Eye (tissue), 1 donor: ENCODE results near the gene DUSP6.

ENCODE experiments used
- DNase-seq: peaks from one replicate; pipeline ENCODE4 v3.0.0-alpha.2; 2015

DUSP6 gene

DNA sequence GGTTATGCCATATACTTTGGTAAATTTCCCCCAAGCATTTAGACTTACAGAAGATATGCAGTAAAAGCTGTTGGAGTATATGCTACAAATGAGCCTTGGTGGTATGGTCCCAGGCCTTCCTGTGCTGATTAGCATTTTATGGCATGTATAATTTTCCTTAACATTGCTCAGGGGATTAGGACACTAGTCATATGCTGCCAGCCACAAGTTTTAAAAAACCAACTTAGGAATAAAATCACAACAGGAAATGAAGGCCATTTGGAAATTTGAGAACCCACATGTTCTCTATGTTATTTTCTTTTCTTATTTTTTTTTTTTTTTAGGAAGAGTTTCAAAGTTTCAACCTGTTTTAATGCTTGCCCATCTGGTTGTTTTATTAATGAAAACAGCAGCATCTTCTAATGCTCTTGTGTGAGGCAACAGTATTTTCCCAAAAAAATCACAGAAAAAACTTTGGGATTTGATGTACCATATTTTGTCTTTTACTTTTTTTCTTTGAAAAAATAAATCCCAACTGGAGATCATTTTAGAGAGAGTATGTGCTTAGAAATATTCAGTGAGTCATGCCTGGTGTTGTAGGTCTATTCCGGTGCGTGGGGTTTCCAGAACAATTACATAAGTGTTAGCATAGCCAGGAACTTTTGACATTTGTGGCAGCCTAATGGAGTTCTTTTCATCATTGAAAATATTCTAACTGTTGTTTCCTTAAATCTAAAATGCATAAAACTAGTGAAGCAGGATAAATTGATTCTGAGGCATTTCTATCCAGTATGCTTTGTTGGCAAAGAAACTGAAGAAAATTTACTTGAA lies 21.7 kb upstream of the DUSP6 start:
- DNase-seq, result no peak

DNA sequence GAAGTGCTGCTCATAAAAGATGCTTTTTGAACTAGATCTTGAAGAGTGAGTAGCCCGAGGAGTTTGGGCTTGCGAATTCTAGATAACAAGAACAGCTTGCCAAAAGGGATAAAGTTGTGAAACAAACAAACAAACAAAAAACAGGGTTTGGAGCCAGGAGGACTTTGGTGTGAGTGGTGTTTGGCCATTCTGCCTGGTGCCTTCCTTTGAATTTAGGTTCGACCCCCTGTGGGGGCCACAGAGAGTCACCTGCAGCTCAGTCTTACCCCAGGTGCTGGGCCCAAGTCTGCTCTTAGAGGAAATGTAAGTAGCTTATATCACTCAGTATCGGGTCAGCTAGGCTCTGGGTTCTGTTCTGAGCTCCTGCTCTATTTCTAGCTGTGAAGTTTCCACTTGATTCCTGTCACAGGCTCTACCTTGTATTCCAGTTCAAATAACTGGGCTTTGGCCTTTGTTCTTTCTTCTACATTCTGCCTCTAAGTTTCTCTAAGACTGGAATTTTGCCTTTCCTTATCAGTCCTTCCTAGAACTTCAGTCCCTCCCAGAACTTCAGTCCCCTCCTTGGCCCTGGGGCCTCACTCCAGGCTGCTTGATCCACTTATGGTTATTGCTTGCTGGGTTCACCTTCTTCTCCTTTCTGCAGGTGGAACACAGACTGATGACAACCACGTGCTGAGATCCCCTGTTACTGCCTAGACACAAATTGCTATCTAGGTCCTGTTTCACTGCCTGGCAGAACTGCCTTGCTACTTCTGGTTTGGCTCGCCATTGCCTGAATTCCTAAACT lies 20.5 kb upstream of the DUSP6 start:
- no peak for DNase-seq

DNA sequence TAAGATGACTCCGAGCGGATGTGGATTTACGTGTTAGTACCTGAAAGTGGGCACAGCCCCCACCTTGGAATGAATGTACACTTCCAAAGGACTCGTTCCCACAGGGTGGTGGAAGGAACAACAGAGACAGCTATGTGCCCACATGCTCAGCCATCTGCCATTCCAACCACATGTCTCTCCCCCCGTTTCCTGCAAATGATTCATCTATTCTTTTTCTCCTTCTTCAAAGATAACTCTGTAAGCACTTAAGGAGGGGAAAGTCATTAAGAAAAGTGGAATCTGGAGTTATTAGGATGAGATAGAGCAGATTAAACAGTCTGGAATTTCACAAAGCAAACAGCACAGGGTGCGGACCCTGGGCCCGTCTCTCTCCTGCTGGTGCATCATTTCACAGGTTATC lies 18.5 kb upstream of the DUSP6 start:
- no peak for DNase-seq

DNA sequence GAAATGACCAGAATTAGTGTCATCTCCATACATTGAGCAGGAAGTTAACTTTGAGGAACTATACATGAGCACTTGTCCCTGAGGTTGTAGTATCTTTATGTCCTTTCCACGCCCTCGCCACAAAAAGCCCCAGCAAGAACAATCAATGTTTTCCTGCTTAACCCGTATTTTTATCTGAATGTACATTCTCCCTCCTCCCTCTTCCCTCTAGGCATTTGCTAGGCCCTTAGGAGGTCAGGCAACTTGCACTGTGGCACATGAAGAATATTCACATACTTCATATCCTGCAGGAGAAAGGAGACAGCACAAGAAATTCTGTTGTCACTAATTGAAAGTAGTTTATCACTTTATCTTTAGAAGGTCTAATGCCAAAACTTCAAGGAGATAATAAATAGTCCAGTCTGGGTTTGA lies 18.1 kb upstream of the DUSP6 start:
- no peak for DNase-seq

DNA sequence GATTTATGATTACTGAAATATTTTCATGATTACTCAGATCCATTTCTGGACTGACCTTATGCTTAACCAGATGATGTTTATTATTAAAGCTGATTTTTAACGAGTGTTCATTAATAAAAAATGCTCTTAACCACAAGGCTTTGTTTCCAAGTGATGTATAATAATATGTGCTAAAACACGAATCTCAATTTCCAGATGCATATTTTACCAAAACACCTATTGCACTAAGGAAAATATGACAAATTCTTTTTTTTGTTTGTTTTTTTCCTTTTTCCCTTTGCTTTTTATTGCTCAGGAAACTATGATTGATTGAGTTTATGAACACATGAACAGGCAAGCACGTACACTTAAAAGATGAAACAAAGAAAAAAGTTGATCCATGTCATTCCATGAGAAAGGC lies 16.9 kb upstream of the DUSP6 start:
- no peak for DNase-seq

DNA sequence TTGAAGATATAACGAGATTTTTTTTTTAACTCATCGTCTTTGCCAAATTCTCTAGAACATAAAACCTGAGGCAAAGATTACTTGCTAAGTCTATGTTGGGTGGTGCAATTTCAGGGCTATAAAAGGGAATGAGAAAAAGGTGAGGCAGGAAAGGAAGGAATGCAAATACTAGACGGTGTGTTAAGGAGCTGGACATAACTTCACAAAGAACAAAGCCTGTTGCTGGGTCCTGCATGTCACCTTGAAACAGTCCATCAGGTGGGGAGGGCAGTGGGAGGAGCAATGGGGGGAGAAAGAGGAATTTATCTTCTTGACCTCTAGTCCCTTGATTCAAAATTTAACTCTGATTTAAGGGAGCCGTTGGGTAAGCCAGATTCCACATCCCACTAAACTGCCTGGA lies 16.1 kb upstream of the DUSP6 start:
- DNase-seq, result no peak

DNA sequence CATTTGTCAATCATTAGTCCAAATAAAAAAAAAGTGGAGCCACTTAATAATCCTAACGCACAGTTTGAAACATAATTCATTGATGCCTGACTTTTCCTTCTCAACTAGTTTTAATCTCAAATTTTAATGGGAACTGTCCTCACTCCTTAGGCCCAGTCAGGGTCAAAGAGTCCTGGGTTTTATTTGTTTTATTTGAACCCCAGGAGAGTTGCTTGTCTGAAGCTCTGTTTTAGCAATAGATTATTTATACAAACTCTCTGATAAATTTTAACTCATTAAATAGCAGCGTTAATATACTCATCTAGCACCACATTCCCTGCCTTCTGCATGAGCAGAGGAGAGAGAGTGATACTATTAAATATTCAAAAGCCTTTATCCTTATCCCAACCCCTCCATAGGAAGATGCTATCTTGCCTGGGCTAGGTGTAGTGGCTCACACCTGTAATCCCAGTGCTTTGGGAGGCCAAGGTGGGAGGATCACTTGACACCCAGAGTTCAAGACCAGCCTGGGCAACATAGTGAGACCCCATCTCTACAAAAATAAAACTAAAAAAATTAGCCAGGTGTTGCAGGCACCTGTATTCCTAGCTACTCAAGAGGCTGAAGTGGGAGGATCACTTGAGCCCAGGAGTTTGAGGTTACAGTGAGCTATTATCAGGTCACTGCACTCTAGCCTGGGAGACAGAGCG lies 14.5 kb upstream of the DUSP6 start:
- DNase-seq, result no peak

DNA sequence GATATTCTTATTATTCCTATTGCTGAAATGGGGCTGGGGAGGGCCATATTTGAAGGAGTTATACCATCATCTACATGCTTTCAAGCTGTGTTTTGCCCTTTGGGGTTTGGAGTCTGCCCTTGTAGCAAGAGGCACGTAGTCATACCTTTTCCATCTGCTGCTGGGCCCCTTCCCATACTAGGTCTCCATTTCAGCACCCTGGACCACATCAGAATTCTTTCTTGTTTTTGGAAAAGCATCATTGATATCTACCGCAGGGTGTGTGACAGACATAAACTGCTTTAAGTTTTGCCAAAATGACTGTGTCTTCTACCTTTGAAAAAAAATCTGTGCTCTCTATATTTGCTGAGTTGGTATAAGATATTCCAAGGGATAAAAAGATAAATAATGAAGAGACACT lies 12.3 kb upstream of the DUSP6 start:
- no peak for DNase-seq

DNA sequence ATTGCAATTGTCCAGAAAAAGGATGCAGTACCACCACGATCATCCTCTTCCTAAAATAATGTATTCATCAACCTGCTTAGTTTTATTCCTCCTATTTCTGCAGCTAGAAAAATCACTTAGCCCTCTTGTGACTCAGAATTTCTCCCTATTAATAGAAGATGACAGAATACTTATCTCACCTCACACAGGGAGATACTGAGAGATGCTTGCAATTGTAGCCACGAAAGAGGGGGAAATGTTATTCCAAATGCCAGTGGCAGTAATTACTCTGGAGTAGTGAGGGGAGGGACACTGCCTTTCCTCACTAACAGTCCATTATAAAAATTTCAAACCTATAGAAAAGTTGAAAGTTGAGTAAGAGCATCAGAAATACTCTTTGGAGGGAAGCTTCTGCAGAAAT lies 11.8 kb upstream of the DUSP6 start:
- no peak for DNase-seq

DNA sequence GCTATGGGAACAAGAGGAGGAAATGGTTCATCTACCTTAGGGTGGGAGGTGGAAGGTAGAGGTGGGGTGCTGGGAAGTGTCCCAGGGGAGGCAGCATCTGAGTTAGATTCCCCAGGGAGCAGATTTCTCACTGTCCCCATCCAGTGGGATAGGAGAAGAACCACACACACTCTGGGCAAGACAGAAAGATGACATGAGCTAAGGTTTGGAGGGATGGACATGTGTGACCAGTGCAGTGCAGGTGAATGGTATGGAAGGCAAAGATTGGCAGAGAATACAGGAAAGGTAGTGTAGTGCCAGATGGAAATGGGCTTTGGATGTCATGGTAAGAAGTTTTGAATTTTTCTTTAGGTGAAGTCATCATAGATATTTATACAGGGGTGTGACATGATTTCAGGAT lies 11.3 kb upstream of the DUSP6 start:
- DNase-seq, result no peak

DNA sequence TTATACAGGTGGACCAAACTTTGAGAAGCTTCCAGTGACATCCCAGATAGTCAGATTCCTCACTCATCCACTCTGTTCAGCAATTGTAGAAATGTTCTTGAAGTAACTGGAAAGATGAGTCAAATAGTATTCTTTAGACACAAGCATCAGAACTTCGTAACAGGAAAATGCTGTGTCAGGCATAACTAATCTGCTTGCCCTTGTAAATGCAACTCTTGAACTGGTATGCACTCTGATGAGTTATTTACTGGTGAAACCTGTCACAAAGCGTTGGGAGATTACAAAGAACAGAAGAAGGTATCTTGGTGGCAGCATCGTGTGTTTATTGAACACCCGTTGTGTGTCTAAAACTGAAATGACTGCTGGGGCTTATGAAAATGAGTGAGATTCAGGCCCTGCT lies 10.8 kb upstream of the DUSP6 start:
- no peak for DNase-seq

DNA sequence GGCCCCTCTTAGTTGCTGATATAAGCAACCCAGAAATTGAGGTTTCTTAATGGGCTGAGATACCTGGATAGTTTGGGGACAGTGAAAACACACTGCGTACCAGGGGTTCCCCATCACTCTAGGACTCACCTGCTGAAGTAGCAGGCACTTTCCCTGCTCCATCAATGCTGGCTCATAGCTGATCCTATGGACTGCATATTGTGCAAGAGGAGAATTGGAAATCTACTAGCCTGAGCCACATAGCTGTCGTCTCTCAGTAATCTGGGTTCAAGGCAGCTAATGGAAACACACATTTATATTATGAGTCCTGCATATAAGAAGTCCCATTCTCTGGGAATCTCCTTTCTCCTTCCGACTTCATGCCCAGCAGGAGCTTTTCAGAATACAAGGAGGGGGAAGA lies 7.3 kb upstream of the DUSP6 start:
- no peak for DNase-seq

DNA sequence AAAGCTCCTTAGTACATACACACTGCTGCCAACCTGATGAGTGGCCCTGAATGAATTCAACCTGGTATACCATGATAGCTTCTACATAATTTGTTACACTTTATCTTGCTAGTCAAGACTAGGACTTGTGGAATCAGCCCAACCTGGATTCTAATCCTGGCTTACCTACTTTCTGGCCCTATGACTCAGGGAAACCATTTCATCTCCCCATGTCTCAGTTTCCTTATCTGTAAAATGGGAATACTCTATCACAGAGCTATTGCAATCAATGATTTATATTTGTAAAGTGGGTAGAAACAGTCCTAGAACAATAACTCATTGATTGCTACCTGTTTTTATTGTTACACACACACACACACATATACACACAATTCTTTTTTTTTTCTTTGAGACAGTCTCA lies 6.5 kb upstream of the DUSP6 start:
- no peak for DNase-seq

DNA sequence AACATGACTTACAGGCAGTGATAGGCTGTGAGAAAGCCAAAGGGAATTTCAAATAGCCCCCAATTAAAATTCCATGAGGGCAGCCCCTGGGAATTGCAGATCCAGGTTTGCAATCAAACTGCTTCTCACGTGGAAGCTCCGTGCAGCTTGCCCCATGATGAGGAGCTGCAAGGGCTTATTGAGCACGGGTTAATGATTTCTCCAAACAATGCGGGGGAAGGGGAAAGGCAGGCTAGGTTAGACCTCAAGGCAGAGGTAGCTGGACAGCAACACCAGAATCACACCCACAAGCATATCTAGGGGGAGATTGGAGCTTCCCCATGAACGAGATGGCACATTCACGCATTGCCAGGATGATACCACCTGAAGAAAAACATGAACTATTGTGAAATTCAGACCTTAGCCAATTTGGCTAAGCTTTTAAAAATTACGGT lies 5.0 kb upstream of the DUSP6 start:
- DNase-seq, result no peak

DNA sequence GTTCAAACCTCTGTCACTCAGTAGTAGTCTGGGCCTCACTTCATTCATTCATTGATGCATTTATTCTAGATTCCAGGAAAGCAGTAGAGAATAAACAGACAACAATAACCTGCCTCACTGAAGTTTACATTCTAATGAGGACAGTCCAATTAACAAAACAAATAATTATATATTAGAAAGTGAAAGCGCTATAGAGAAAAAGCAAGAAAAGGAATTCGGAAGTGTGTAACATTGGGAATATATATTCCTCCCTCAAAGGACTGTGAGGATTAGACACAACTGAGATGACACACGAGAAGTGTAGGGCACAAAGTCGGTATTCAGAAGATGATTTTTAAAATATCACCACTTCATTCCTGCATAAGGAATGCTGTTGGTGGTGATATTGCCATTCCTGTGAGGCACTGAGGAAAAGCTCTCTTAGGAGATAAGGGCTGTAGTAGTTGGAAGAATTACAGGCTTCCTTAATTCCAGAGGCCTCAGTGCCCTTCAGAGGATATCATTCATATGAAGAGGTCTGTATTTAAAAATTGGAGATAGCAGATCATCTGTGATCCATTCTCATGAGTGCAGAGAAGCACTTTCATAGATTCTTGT lies 3.9 kb upstream of the DUSP6 start:
- DNase-seq, result no peak

DNA sequence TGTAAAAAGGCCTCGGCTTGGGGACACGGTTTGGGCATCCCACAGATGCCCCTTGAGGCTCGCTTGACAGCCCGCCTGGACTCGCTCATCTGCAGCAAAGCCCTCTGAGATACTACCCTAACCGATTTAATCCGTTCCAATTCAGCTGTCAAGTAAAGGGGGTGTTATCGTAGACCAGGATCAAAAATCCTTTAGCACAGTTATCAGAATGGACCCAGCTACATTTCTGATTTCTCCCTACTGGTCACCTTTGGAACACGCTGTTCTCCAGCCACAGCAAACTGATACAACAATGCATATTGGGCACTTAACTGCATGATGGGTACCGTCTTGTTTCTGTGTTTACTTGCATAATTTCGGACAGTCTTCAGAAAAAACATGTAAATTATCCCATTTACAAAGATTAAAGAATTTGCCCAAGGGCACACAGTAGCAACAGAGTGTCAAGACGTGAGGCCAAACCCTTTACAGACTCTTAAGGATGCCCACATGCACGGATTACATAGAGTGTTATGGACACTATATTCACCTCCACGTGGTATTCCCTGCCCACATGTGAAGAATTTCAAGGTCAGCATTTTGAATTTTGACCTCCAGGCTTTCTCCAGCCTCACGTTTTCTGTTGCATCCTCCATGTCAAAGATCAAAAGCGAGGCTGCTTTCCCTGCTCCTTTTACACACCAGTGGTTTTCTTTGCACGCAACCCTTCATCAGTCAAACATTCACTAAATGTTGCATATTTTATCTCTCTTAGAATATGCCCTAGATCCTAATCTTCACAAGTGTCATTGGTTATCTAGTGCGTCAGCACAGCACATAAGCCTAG lies 3.2 kb upstream of the DUSP6 start:
- DNase-seq, result peak; percentile 48

DNA sequence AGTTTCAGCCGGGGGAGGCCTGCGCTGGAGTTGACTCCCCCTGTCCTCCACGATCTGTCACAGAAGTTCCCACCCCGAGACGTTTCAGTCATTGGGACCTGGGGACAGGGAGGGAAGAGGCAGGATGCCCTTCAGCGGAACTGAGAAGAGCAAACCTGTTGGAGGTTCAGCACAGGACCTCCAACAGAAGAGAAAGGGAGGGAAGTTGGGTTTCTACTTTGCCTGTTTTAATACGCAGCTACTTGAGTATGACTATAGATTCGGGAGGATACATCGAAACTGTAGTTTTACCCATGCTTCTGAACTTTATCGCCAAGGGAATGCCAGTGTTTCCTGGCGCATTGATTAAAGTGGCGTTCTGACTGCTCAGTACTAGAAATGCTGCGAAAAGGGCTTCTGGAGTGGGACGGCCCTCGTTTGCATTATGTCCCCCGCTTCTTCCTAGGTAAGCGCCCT lies 2.3 kb upstream of the DUSP6 start:
- peak; percentile 80 for DNase-seq

DNA sequence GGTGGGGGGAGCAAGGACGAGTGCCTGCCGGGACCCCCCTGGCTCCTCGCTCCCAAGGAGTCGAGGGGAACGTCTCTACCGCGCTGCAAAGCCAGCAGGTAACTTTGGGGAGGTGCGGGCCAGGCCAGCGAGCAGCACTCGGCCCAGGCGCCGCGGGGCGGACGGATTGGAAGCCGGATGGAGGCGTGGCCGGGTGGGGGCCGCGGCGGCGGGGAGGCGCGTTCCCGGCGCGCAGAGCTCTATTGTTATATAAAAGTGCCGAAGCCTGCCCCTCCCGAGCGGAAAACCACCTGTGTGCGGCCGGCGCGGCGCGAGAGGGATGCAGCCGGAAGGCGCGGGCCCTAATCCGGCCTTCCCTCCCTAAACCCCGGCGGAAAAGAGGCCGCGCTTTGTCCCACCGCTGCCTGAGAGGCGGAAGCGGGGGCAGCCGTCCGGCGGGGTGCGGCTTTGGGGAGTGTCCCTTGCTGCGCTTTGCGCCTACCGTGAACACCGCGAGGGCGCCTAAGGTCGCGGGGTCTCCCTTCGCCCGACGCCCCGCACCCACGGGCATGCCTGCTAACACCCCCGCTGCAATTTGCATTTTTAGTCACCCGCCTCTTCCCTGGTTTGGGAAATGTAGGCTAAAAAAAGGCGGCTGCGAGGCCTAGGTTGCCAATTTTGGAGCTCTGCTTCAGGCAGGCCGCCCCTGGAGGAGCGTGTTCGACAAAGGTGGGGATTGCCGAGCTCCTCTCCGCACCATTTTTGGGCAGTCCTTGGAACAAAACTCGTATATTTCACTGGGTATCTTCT lies 1.7 kb upstream of the DUSP6 start:
- peak; percentile 83 for DNase-seq

DNA sequence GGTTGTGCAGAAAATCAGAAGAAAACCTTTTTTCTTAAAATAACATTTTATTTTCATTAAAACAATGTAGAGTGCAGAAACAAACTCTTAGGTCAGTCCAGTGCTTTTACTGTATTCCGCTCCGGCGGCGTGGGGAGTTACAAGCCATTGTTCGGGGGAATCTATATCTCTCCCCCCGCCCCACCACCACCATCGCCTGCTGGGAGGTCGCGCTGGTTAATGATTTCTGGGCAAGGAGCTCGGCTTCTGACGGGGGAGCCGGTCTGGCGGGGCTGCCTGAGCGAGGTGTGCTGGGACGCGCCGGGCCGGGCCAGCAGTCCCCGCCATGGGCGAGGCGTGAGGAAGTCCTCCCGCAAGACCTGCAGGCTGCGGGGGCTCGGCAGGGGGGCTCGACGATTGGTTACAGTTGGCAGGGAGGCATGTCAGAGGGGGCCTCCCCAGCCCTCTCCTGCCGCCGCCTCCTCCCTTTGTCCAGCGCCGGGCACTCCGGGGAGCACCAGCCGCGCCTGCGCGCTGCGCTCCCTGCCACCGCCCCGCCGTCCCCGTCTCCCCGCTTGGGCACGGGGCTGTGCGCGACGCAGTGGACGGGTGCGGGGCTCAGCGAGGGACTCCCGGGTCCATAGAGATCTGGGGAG lies 1.0 kb upstream of the DUSP6 start:
- DNase-seq, result peak; percentile 94

DNA sequence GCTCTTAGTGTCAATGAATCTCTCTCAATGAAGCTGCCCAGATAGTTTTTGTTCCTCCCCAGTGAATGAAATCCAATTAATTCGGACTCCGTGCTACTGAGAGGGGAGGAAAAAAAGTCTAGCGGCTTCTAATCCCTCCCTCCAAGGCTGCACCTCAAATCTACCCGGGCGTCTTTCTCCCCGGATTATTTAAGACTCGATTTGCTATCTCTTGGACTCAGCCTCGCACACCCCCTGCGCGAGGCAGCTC lies 134 bp downstream of the DUSP6 start:
- DNase-seq, result no peak

DNA sequence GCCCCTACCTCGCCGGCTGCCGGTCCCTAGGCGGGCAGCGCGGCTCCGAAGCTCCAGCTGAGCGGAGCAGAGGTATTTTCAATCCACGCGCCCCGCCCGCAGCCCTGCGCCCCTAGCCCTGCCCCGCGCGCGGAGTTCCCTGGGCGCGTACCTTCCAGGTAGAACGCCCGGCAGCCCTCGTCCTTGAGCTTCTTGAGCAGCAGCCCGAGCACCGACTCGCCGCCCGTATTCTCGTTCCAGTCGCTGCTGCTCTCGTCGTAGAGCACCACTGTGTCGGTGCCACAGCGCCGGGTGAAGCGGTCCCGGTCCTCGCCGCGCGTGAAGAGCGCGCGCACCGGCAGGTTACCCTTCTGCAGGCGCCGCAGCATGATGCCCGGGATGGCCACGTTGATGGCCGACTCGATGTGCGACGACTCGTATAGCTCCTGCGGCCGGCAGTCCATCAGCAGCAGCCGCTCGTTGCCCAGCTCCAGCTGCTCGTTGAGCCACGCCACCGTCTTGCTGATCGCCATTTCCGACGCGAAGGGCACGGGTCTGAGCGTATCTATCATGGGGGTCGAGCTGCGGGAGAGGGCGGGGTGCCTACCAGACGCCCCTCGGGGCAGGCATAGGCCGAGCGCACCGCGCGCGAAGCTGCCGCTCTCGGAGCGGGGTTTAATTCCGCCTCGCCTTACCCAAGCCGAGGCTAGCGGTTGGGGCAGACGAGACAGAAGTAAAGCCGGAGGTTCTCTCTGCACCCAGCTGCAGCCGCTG lies 636 bp downstream of the DUSP6 start:
- no peak for DNase-seq
